IMR-90 (cell line): ENCODE results near the gene ITFG1. TPM values are rescaled to one million over a fixed set of nuclear protein-coding genes. Genes with fewer than 3 reads are reported as not detected.

Source experiments
- ATAC-seq: fragments of 200-7000 bp; cut with Tn5 transposase; 2 replicates; pipeline ENCODE4 v1.9.1; 2020; ENCODE audit warnings: low read depth, mild to moderate bottlenecking, moderate library complexity
- BruUV-seq: library from RNA; stranded (reverse); fragments of 400-500 nt; replicated peaks from 2 replicates; lab custom pipeline; 2021; lab: Mats Ljungman, UMichigan
- CTCF ChIA-PET: fragments of 300-600 bp; formaldehyde crosslinking; extraction: SDS; loops from one replicate; lab custom pipeline; 2021; ENCODE audit warnings: antibody characterized with exemption; lab: Yijun Ruan, JAX
- POLR2A ChIA-PET: fragments of 300-600 bp; sonication (Branson Sonifier 250); formaldehyde crosslinking; loops from one replicate; lab custom pipeline; 2022; ENCODE audit warnings: antibody characterized with exemption; ENCODE audit not compliant: unreplicated experiment; lab: Charles Lee
- DNase-seq: peaks from one replicate; pipeline ENCODE4 v3.0.0; 2013
- H2AFZ ChIP-seq: replicated peaks from 2 replicates; pipeline ENCODE3; 2013; ENCODE audit warnings: low read length, mild to moderate bottlenecking; ENCODE audit not compliant: poor library complexity
- H2AK5ac ChIP-seq: 2 replicates; pipeline ENCODE4 v1.6.1; 2013; ENCODE audit warnings: low read depth, low read length, inconsistent platforms
- H2AK9ac ChIP-seq: replicated peaks from 2 replicates; pipeline ENCODE3; 2013; ENCODE audit warnings: mild to moderate bottlenecking, low read depth, low read length, moderate library complexity; ENCODE audit not compliant: poor library complexity
- H2BK120ac ChIP-seq: 2 replicates; pipeline ENCODE4 v1.6.1; 2013; ENCODE audit warnings: low read depth, low read length, inconsistent platforms
- H2BK15ac ChIP-seq: 3 replicates; pipeline ENCODE4 v1.6.1; 2013; ENCODE audit warnings: low read depth, low read length, inconsistent platforms
- H2BK20ac ChIP-seq: 2 replicates; pipeline ENCODE4 v1.6.1; 2013; ENCODE audit warnings: low read depth, mild to moderate bottlenecking, inconsistent platforms, low read length, moderate library complexity
- H2BK5ac ChIP-seq: 2 replicates; pipeline ENCODE4 v1.6.1; 2013; ENCODE audit warnings: mild to moderate bottlenecking, low read depth, low read length, inconsistent platforms; ENCODE audit not compliant: poor library complexity, severe bottlenecking
- H3K14ac ChIP-seq: replicated peaks from 2 replicates; pipeline ENCODE4 v1.6.1; 2013; ENCODE audit warnings: low read depth, low read length, inconsistent platforms
- H3K18ac ChIP-seq: 2 replicates; pipeline ENCODE4 v1.6.1; 2013; ENCODE audit warnings: low read depth, low read length, control low read depth
- H3K23ac ChIP-seq: 2 replicates; pipeline ENCODE4 v1.6.1; 2013; ENCODE audit warnings: low read depth, low read length, inconsistent platforms
- H3K27ac ChIP-seq: 2 replicates; pipeline ENCODE4 v1.5.1; 2013; ENCODE audit warnings: mild to moderate bottlenecking, control low read depth, low read length; ENCODE audit not compliant: insufficient read depth
- H3K27me3 ChIP-seq: 2 replicates; pipeline ENCODE4 v1.6.1; 2013; ENCODE audit warnings: low read length; ENCODE audit not compliant: control insufficient read depth, insufficient read depth
- H3K36me3 ChIP-seq: 2 replicates; pipeline ENCODE4 v1.6.1; 2013; ENCODE audit warnings: low read length, mixed read lengths; ENCODE audit not compliant: control insufficient read depth, insufficient read depth
- H3K4ac ChIP-seq: 2 replicates; pipeline ENCODE4 v1.6.1; 2013; ENCODE audit warnings: low read depth, low read length, inconsistent platforms
- H3K4me1 ChIP-seq: 2 replicates; pipeline ENCODE4 v1.6.1; 2013; ENCODE audit warnings: low read length, mixed read lengths; ENCODE audit not compliant: control insufficient read depth, insufficient read depth
- H3K4me2 ChIP-seq: 2 replicates; pipeline ENCODE4 v1.6.1; 2013; ENCODE audit warnings: low read depth, mild to moderate bottlenecking, control low read depth, low read length, moderate library complexity
- H3K4me3 ChIP-seq: 2 replicates; pipeline ENCODE4 v1.5.1; 2013; ENCODE audit warnings: low read depth, mild to moderate bottlenecking, control low read depth, low read length, moderate library complexity; ENCODE audit not compliant: insufficient read depth
- H3K56ac ChIP-seq: 2 replicates; pipeline ENCODE4 v1.6.1; 2013; ENCODE audit warnings: low read length, inconsistent platforms; ENCODE audit not compliant: insufficient read depth; ENCODE audit errors: extremely low read depth
- H3K79me1 ChIP-seq, 2 experiments: 2 replicates each; pipeline ENCODE4 v1.6.1; 2013; ENCODE audit warnings: low read length in 2 of 2, inconsistent platforms in 1 of 2, low read depth in 1 of 2
- H3K9ac ChIP-seq: 2 replicates; pipeline ENCODE4 v1.6.1; 2013; ENCODE audit warnings: low read depth, low read length, control low read depth
- H3K9me1 ChIP-seq: 2 replicates; pipeline ENCODE4 v1.6.1; 2013; ENCODE audit warnings: low read length, inconsistent platforms; ENCODE audit not compliant: insufficient read depth
- H3K9me3 ChIP-seq: 2 replicates; pipeline ENCODE4 v1.6.1; 2013; ENCODE audit warnings: low read length; ENCODE audit not compliant: control insufficient read depth, insufficient read depth
- H4K20me1 ChIP-seq: 2 replicates; pipeline ENCODE4 v1.6.1; 2013; ENCODE audit warnings: low read length, inconsistent platforms; ENCODE audit not compliant: insufficient read depth
- H4K5ac ChIP-seq: 2 replicates; pipeline ENCODE4 v1.6.1; 2013; ENCODE audit warnings: mild to moderate bottlenecking, low read depth, low read length, control low read depth
- H4K8ac ChIP-seq, 2 experiments: 2 replicates each; pipeline ENCODE4 v1.6.1; 2013; ENCODE audit warnings: low read depth in 2 of 2, low read length in 2 of 2, control low read depth in 1 of 2, inconsistent platforms in 1 of 2
- H4K91ac ChIP-seq: 2 replicates; pipeline ENCODE4 v1.6.1; 2013; ENCODE audit warnings: low read depth, low read length, inconsistent platforms; ENCODE audit not compliant: insufficient read depth
- CEBPB ChIP-seq: IDR thresholded peaks from 2 replicates; pipeline ENCODE4 v1.6.1; 2012; ENCODE audit warnings: low read depth, low read length, improper control_type of control experiment
- CTCF ChIP-seq: conservative IDR thresholded peaks from 2 replicates; pipeline ENCODE4 v1.5.1; 2012; ENCODE audit warnings: mild to moderate bottlenecking, low read depth, low read length, improper control_type of control experiment
- RAD21 ChIP-seq: IDR thresholded peaks from 2 replicates; pipeline ENCODE4 v1.6.1; 2012; ENCODE audit warnings: low read length, improper control_type of control experiment
- WGBS, 2 experiments: methylation state at CpG; one replicate each; pipeline versions ENCODE4 v1.1.5 to v1.1.7; 2013; ENCODE audit warnings: missing lambda C conversion rate in 2 of 2; ENCODE audit not compliant: insufficient read length in 1 of 2; ENCODE audit errors: extremely low coverage in 2 of 2; 5-methylcytosine and 5-hydroxymethylcytosine counted together
- dilution Hi-C: fragments of 300-500 bp; cut with HindIII; formaldehyde crosslinking; loops from one replicate; pipeline ENCODE4 v1.14.3; 2018; ENCODE audit warnings: low sequenced_read_pairs; ENCODE audit not compliant: unreplicated experiment
- in situ Hi-C: fragments of 300-500 bp; cut with MboI; formaldehyde crosslinking; loops from 3 replicates; pipeline ENCODE4 v1.14.3; 2019; ENCODE audit warnings: low sequenced_read_pairs, inconsistent platforms, mixed read lengths
- intact Hi-C: fragments of 100-400 bp; cut with micrococcal nuclease; formaldehyde crosslinking; loops from 2 replicates; pipeline ENCODE4 v1.10.0; 2022
- polyA plus RNA-seq, 3 experiments: library from polyadenylated mRNA; depleted of rRNA; stranded (reverse); fragments of >200 nt; gene quantifications; 2 replicates each; pipeline ENCODE4 v1.2.3, GENCODE V29; 2012; ENCODE audit warnings: low replicate concordance in 1 of 3
- total RNA-seq: library from RNA; depleted of rRNA; stranded (reverse); fragments of >200 nt; gene quantifications from 2 replicates; pipeline ENCODE4 v1.2.3, GENCODE V29; 2012

Gene ITFG1
- total and polyA plus RNA-seq, 2 of the 4 experiments (the other 2 are of a cell fraction), result 54.3 to 60.4 TPM

GRCh38 chr16:47197536-47198179 lies 263.2 kb downstream of the ITFG1 start:
- Histone ChIP-seq H4K91ac (no peak overlapping the region), H2AK9ac (no peak overlapping the region), H3K79me1 (no peaks in the 10 kb centered on the region; a peak in 1 of 4 replicates), H2BK120ac (no peak overlapping the region), H3K9me1 (0 out of 2 replicates have a peak, but pooled peaks cover 2% of the 10 kb centered on the region), H2AK5ac (no peak overlapping the region), H3K4me3 (no peak overlapping the region), H3K9me3 (no peaks in the 10 kb centered on the region), H2BK5ac (no peak overlapping the region), H2AFZ (no peak overlapping the region), H4K5ac (no peak overlapping the region), H3K36me3 (no peaks in the 10 kb centered on the region), H3K4me1 (no peaks in the 10 kb centered on the region), H3K4me2 (no peak overlapping the region), H3K27me3 (no peaks in the 10 kb centered on the region), H3K9ac (no peak overlapping the region), H3K4ac (no peak overlapping the region), H2BK15ac (no peak overlapping the region), H3K27ac (no peak overlapping the region), H4K20me1 (no peaks in the 10 kb centered on the region), H2BK20ac (no peak overlapping the region), H3K18ac (no peak overlapping the region), H3K23ac (no peak overlapping the region), H4K8ac (no peak overlapping the region), H3K56ac (no peak overlapping the region), H3K14ac (no peak overlapping the region)
- TF ChIP-seq CTCF (no peak), RAD21 (no peak), CEBPB (peak; percentile 58; the same call in 1 of the 2 replicates)
- in situ Hi-C loops (no loop called here), intact Hi-C loops (no loop called here), dilution Hi-C loops (no loop called here)
- no peak for ATAC-seq
- peak; percentile 15 for DNase-seq
- ChIA-PET POLR2A (no interaction called here), CTCF (interaction anchor here (0.6 to 1.1 kb wide), 2 partner anchors 43 to 56 kb away, joined by 3 read pairs; no protein-coding TSS in a partner anchor)
- WGBS, 2 experiments, result no CpG with 5 or more reads among the region's 6 CpGs
- BruUV-seq, result no TSS peak
